ENCODE measurements around the gene RBM12. TPM values are rescaled to one million over a fixed set of nuclear protein-coding genes. Genes with fewer than 3 reads are reported as not detected.

The RBM12 gene
- total RNA-seq, 1 experiment from 2014 or later = 59.2 TPM

GRCh38 chr20:35607003-35607735, 57.5 kb downstream of the RBM12 start:
- in situ Hi-C loops (cut with HindIII; ENCODE audit: low pct_unique_long_range_greater_than_20kb, low sequenced_read_pairs) = no loop called here
- no peak for DNase-seq (ENCODE audit: low read depth)

- in situ Hi-C loops (cut with HindIII; ENCODE audit: low pct_unique_long_range_greater_than_20kb, low sequenced_read_pairs) = no loop called here
Observed at GRCh38 chr20:35606127-35606526, 58.6 kb downstream of the RBM12 start.

GRCh38 chr20:35604449-35604747, 60.3 kb downstream of the RBM12 start:
- DNase-seq (ENCODE audit: low read depth) = peak; percentile 31
- in situ Hi-C loops (cut with HindIII; ENCODE audit: low pct_unique_long_range_greater_than_20kb, low sequenced_read_pairs) = no loop called here

More at GRCh38 chr20:35606127-35606526, 58.6 kb downstream of the RBM12 start:
- no peak for DNase-seq (ENCODE audit: low read depth)

GRCh38 chr20:35603695-35604448, 60.8 kb downstream of the RBM12 start:
- DNase-seq (ENCODE audit: low read depth) = no peak
- in situ Hi-C loops (cut with HindIII; ENCODE audit: low pct_unique_long_range_greater_than_20kb, low sequenced_read_pairs) = no loop called here

GRCh38 chr20:35602851-35603495, 61.7 kb downstream of the RBM12 start:
- no peak for DNase-seq (ENCODE audit: low read depth)
- in situ Hi-C loops (cut with HindIII; ENCODE audit: low pct_unique_long_range_greater_than_20kb, low sequenced_read_pairs) = no loop called here

GRCh38 chr20:35601990-35602389, 62.7 kb downstream of the RBM12 start:
- in situ Hi-C loops (cut with HindIII; ENCODE audit: low pct_unique_long_range_greater_than_20kb, low sequenced_read_pairs) = no loop called here
- DNase-seq (ENCODE audit: low read depth) = no peak

- in situ Hi-C loops (cut with HindIII; ENCODE audit: low pct_unique_long_range_greater_than_20kb, low sequenced_read_pairs) = no loop called here
- DNase-seq (ENCODE audit: low read depth) = no peak
Observed at GRCh38 chr20:35600993-35601973, 63.4 kb downstream of the RBM12 start.

- no peak for DNase-seq (ENCODE audit: low read depth)
- in situ Hi-C loops (cut with HindIII; ENCODE audit: low pct_unique_long_range_greater_than_20kb, low sequenced_read_pairs) = no loop called here
Observed at GRCh38 chr20:35600176-35600992, 64.3 kb downstream of the RBM12 start.

- in situ Hi-C loops (cut with HindIII; ENCODE audit: low pct_unique_long_range_greater_than_20kb, low sequenced_read_pairs) = no loop called here
- DNase-seq (ENCODE audit: low read depth) = no peak
Observed at GRCh38 chr20:35599776-35600120, 65.0 kb downstream of the RBM12 start.

Other genes starting within 250 kb of the RBM12 start
- gene GDF5, start 226.7 kb downstream of the RBM12 start, total RNA-seq (2014; rRNA removed; shearing (Covaris generic); ENCODE audit: low replicate concordance) = 1.1 TPM in 1 of 2 replicates, not detected in the other
- 14.8 and 23.2 TPM in 2 replicates for gene CEP250, start 209.3 kb downstream of the RBM12 start, total RNA-seq (2014; rRNA removed; shearing (Covaris generic); ENCODE audit: low replicate concordance)
- gene C20orf173, start 135.2 kb downstream of the RBM12 start, total RNA-seq (2014; rRNA removed; shearing (Covaris generic); ENCODE audit: low replicate concordance) = not detected in 2 replicates
- gene ERGIC3, start 122.8 kb downstream of the RBM12 start, total RNA-seq (2014; rRNA removed; shearing (Covaris generic); ENCODE audit: low replicate concordance) = 509 and 521 TPM in 2 replicates
- 40.6 and 79.6 TPM in 2 replicates for gene SPAG4, start 49.1 kb downstream of the RBM12 start, total RNA-seq (2014; rRNA removed; shearing (Covaris generic); ENCODE audit: low replicate concordance)
- 265 and 314 TPM in 2 replicates for gene CPNE1, start within 50 bp of the RBM12 start, total RNA-seq (2014; rRNA removed; shearing (Covaris generic); ENCODE audit: low replicate concordance)
- gene NFS1, start 34.5 kb upstream of the RBM12 start, total RNA-seq (2014; rRNA removed; shearing (Covaris generic); ENCODE audit: low replicate concordance) = 130 and 148 TPM in 2 replicates
- 280 and 455 TPM in 2 replicates for gene ROMO1, start 34.5 kb upstream of the RBM12 start, total RNA-seq (2014; rRNA removed; shearing (Covaris generic); ENCODE audit: low replicate concordance)
- 129 and 143 TPM in 2 replicates for gene RBM39, start 77.4 kb upstream of the RBM12 start, total RNA-seq (2014; rRNA removed; shearing (Covaris generic); ENCODE audit: low replicate concordance)
- gene PHF20, start 107.1 kb upstream of the RBM12 start, total RNA-seq (2014; rRNA removed; shearing (Covaris generic); ENCODE audit: low replicate concordance) = 31.1 and 66.9 TPM in 2 replicates

Data from Caki2 (cell line).